IMR-90 (cell line): ENCODE data around the gene LIPE. TPM values are rescaled to one million over a fixed set of nuclear protein-coding genes. Genes with fewer than 3 reads are reported as not detected.

Experiments used
- ATAC-seq: fragments of 200-7000 bp; cut with Tn5 transposase; 2 replicates; pipeline ENCODE4 v1.9.1; 2020; ENCODE audit warnings: low read depth, mild to moderate bottlenecking, moderate library complexity
- BruUV-seq: library from RNA; stranded (reverse); fragments of 400-500 nt; replicated peaks from 2 replicates; lab custom pipeline; 2021; lab: Mats Ljungman, UMichigan
- CTCF ChIA-PET: fragments of 300-600 bp; formaldehyde crosslinking; extraction: SDS; loops from one replicate; lab custom pipeline; 2021; ENCODE audit warnings: antibody characterized with exemption; lab: Yijun Ruan, JAX
- POLR2A ChIA-PET: fragments of 300-600 bp; sonication (Branson Sonifier 250); formaldehyde crosslinking; loops from one replicate; lab custom pipeline; 2022; ENCODE audit warnings: antibody characterized with exemption; ENCODE audit not compliant: unreplicated experiment; lab: Charles Lee
- DNase-seq: peaks from one replicate; pipeline ENCODE4 v3.0.0; 2013
- H2AFZ ChIP-seq: replicated peaks from 2 replicates; pipeline ENCODE3; 2013; ENCODE audit warnings: low read length, mild to moderate bottlenecking; ENCODE audit not compliant: poor library complexity
- H2AK5ac ChIP-seq: 2 replicates; pipeline ENCODE4 v1.6.1; 2013; ENCODE audit warnings: low read depth, low read length, inconsistent platforms
- H2AK9ac ChIP-seq: replicated peaks from 2 replicates; pipeline ENCODE3; 2013; ENCODE audit warnings: mild to moderate bottlenecking, low read depth, low read length, moderate library complexity; ENCODE audit not compliant: poor library complexity
- H2BK120ac ChIP-seq: 2 replicates; pipeline ENCODE4 v1.6.1; 2013; ENCODE audit warnings: low read depth, low read length, inconsistent platforms
- H2BK15ac ChIP-seq: 3 replicates; pipeline ENCODE4 v1.6.1; 2013; ENCODE audit warnings: low read depth, low read length, inconsistent platforms
- H2BK20ac ChIP-seq: 2 replicates; pipeline ENCODE4 v1.6.1; 2013; ENCODE audit warnings: low read depth, mild to moderate bottlenecking, inconsistent platforms, low read length, moderate library complexity
- H2BK5ac ChIP-seq: 2 replicates; pipeline ENCODE4 v1.6.1; 2013; ENCODE audit warnings: mild to moderate bottlenecking, low read depth, low read length, inconsistent platforms; ENCODE audit not compliant: poor library complexity, severe bottlenecking
- H3K14ac ChIP-seq: replicated peaks from 2 replicates; pipeline ENCODE4 v1.6.1; 2013; ENCODE audit warnings: low read depth, low read length, inconsistent platforms
- H3K18ac ChIP-seq: 2 replicates; pipeline ENCODE4 v1.6.1; 2013; ENCODE audit warnings: low read depth, low read length, control low read depth
- H3K23ac ChIP-seq: 2 replicates; pipeline ENCODE4 v1.6.1; 2013; ENCODE audit warnings: low read depth, low read length, inconsistent platforms
- H3K27ac ChIP-seq: 2 replicates; pipeline ENCODE4 v1.5.1; 2013; ENCODE audit warnings: mild to moderate bottlenecking, control low read depth, low read length; ENCODE audit not compliant: insufficient read depth
- H3K27me3 ChIP-seq: 2 replicates; pipeline ENCODE4 v1.6.1; 2013; ENCODE audit warnings: low read length; ENCODE audit not compliant: control insufficient read depth, insufficient read depth
- H3K36me3 ChIP-seq: 2 replicates; pipeline ENCODE4 v1.6.1; 2013; ENCODE audit warnings: low read length, mixed read lengths; ENCODE audit not compliant: control insufficient read depth, insufficient read depth
- H3K4ac ChIP-seq: 2 replicates; pipeline ENCODE4 v1.6.1; 2013; ENCODE audit warnings: low read depth, low read length, inconsistent platforms
- H3K4me1 ChIP-seq: 2 replicates; pipeline ENCODE4 v1.6.1; 2013; ENCODE audit warnings: low read length, mixed read lengths; ENCODE audit not compliant: control insufficient read depth, insufficient read depth
- H3K4me2 ChIP-seq: 2 replicates; pipeline ENCODE4 v1.6.1; 2013; ENCODE audit warnings: low read depth, mild to moderate bottlenecking, control low read depth, low read length, moderate library complexity
- H3K4me3 ChIP-seq: 2 replicates; pipeline ENCODE4 v1.5.1; 2013; ENCODE audit warnings: low read depth, mild to moderate bottlenecking, control low read depth, low read length, moderate library complexity; ENCODE audit not compliant: insufficient read depth
- H3K56ac ChIP-seq: 2 replicates; pipeline ENCODE4 v1.6.1; 2013; ENCODE audit warnings: low read length, inconsistent platforms; ENCODE audit not compliant: insufficient read depth; ENCODE audit errors: extremely low read depth
- H3K79me1 ChIP-seq, 2 experiments: 2 replicates each; pipeline ENCODE4 v1.6.1; 2013; ENCODE audit warnings: low read length in 2 of 2, inconsistent platforms in 1 of 2, low read depth in 1 of 2
- H3K9ac ChIP-seq: 2 replicates; pipeline ENCODE4 v1.6.1; 2013; ENCODE audit warnings: low read depth, low read length, control low read depth
- H3K9me1 ChIP-seq: 2 replicates; pipeline ENCODE4 v1.6.1; 2013; ENCODE audit warnings: low read length, inconsistent platforms; ENCODE audit not compliant: insufficient read depth
- H3K9me3 ChIP-seq: 2 replicates; pipeline ENCODE4 v1.6.1; 2013; ENCODE audit warnings: low read length; ENCODE audit not compliant: control insufficient read depth, insufficient read depth
- H4K20me1 ChIP-seq: 2 replicates; pipeline ENCODE4 v1.6.1; 2013; ENCODE audit warnings: low read length, inconsistent platforms; ENCODE audit not compliant: insufficient read depth
- H4K5ac ChIP-seq: 2 replicates; pipeline ENCODE4 v1.6.1; 2013; ENCODE audit warnings: mild to moderate bottlenecking, low read depth, low read length, control low read depth
- H4K8ac ChIP-seq, 2 experiments: 2 replicates each; pipeline ENCODE4 v1.6.1; 2013; ENCODE audit warnings: low read depth in 2 of 2, low read length in 2 of 2, control low read depth in 1 of 2, inconsistent platforms in 1 of 2
- H4K91ac ChIP-seq: 2 replicates; pipeline ENCODE4 v1.6.1; 2013; ENCODE audit warnings: low read depth, low read length, inconsistent platforms; ENCODE audit not compliant: insufficient read depth
- BHLHE40 ChIP-seq: fragments of 150-350 bp; IDR thresholded peaks from 2 replicates; pipeline ENCODE4 v1.6.1; 2016; ENCODE audit warnings: mild to moderate bottlenecking, low read depth, low read length
- CEBPB ChIP-seq: IDR thresholded peaks from 2 replicates; pipeline ENCODE4 v1.6.1; 2012; ENCODE audit warnings: low read depth, low read length, improper control_type of control experiment
- CTCF ChIP-seq: conservative IDR thresholded peaks from 2 replicates; pipeline ENCODE4 v1.5.1; 2012; ENCODE audit warnings: mild to moderate bottlenecking, low read depth, low read length, improper control_type of control experiment
- MAFK ChIP-seq: IDR thresholded peaks from 2 replicates; pipeline ENCODE4 v1.6.1; 2012; ENCODE audit warnings: low read depth, low read length, improper control_type of control experiment
- MAZ ChIP-seq: IDR thresholded peaks from 2 replicates; pipeline ENCODE4 v1.6.1; 2012; ENCODE audit warnings: low read depth, mild to moderate bottlenecking, low read length, improper control_type of control experiment, moderate library complexity, borderline replicate concordance
- MXI1 ChIP-seq: IDR thresholded peaks from 2 replicates; pipeline ENCODE4 v1.6.1; 2012; ENCODE audit warnings: low read depth, mild to moderate bottlenecking, low read length, moderate library complexity, borderline replicate concordance
- POLR2A ChIP-seq: IDR thresholded peaks from 2 replicates; pipeline ENCODE4 v1.6.1; 2012; ENCODE audit warnings: mild to moderate bottlenecking, low read depth, low read length
- RAD21 ChIP-seq: IDR thresholded peaks from 2 replicates; pipeline ENCODE4 v1.6.1; 2012; ENCODE audit warnings: low read length, improper control_type of control experiment
- SMC3 ChIP-seq: fragments of 150-350 bp; IDR thresholded peaks from 2 replicates; pipeline ENCODE4 v1.6.1; 2016; ENCODE audit warnings: low read depth, mild to moderate bottlenecking, antibody characterized with exemption, low read length, moderate library complexity
- WGBS, 2 experiments: methylation state at CpG; one replicate each; pipeline versions ENCODE4 v1.1.5 to v1.1.7; 2013; ENCODE audit warnings: missing lambda C conversion rate in 2 of 2; ENCODE audit not compliant: insufficient read length in 1 of 2; ENCODE audit errors: extremely low coverage in 2 of 2; 5-methylcytosine and 5-hydroxymethylcytosine counted together
- dilution Hi-C: fragments of 300-500 bp; cut with HindIII; formaldehyde crosslinking; loops from one replicate; pipeline ENCODE4 v1.14.3; 2018; ENCODE audit warnings: low sequenced_read_pairs; ENCODE audit not compliant: unreplicated experiment
- in situ Hi-C: fragments of 300-500 bp; cut with MboI; formaldehyde crosslinking; loops from 3 replicates; pipeline ENCODE4 v1.14.3; 2019; ENCODE audit warnings: low sequenced_read_pairs, inconsistent platforms, mixed read lengths
- intact Hi-C: fragments of 100-400 bp; cut with micrococcal nuclease; formaldehyde crosslinking; loops from 2 replicates; pipeline ENCODE4 v1.10.0; 2022
- polyA plus RNA-seq, 3 experiments: library from polyadenylated mRNA; depleted of rRNA; stranded (reverse); fragments of >200 nt; gene quantifications; 2 replicates each; pipeline ENCODE4 v1.2.3, GENCODE V29; 2012; ENCODE audit warnings: low replicate concordance in 1 of 3
- total RNA-seq: library from RNA; depleted of rRNA; stranded (reverse); fragments of >200 nt; gene quantifications from 2 replicates; pipeline ENCODE4 v1.2.3, GENCODE V29; 2012
- TF ChIP-seq, protein P1 (sequence below): fragments of 150-350 bp; IDR thresholded peaks from 2 replicates; pipeline ENCODE4 v1.6.1; 2017; ENCODE audit warnings: mild to moderate bottlenecking, antibody characterized with exemption, low read length, low read depth

Gene LIPE
- total and polyA plus RNA-seq, 2 of the 4 experiments (the other 2 are of a cell fraction) = 1.1 to 5.4 TPM

DNA sequence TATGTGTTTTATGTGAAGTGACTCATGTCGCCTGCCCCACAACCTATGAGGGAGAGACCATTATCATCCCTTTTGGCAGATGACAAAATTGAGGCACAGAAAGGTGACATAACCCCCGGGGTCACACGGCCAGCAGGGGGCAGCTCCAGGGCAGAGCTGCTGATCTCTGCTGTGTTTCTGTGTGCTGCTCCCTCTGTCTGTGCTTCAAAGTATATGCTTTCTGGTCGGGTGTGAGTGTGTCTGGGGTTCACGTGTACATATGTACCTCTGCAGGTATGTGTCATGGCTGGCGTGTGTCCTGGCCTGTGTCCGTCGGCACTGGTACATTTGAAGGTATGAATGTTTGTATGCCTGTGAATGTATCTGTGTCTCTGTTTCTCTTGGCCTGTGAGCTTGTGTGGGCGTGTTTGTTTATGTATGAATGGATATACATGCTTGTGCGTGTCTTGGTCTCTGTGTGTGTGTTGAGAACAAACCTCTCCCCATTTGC, 7.1 kb downstream of the LIPE start:
- H3K18ac ChIP-seq = no peak overlapping the region
- H3K23ac ChIP-seq = no peak overlapping the region
- no peak overlapping the region for H3K4ac ChIP-seq
- H4K5ac ChIP-seq = no peak overlapping the region
- no TSS peak for BruUV-seq
- no peak overlapping the region for H3K4me3 ChIP-seq
- peak overlapping the region; percentile 73 for H2AFZ ChIP-seq
- no peaks in the 10 kb centered on the region for H3K27me3 ChIP-seq
- in situ Hi-C loops = no loop called here
- peaks cover 11% of the 10 kb centered on the region; the same call in 1 of the 2 replicates for H4K20me1 ChIP-seq
- H3K9me1 ChIP-seq = peaks cover 11% of the 10 kb centered on the region
- H3K4me1 ChIP-seq = peaks cover 9% of the 10 kb centered on the region
- H3K36me3 ChIP-seq = no peaks in the 10 kb centered on the region
- dilution Hi-C loops = no loop called here
- no peak overlapping the region for H3K9ac ChIP-seq
- H2BK5ac ChIP-seq = no peak overlapping the region
- no peak overlapping the region for H3K56ac ChIP-seq
- H2BK120ac ChIP-seq = no peak overlapping the region
- TF ChIP-seq RAD21 = peak; percentile 12; the same call in 1 of the 2 replicates
- no peak for TF ChIP-seq BHLHE40
- TF ChIP-seq CEBPB = no peak
- TF ChIP-seq MXI1 = peak; percentile 48; the same call in 1 of the 2 replicates
- peak; percentile 33; the same call in 1 of the 2 replicates for TF ChIP-seq MAZ
- no peak for TF ChIP-seq POLR2A
- no peak for TF ChIP-seq SMC3
- TF ChIP-seq MAFK = no peak
- TF ChIP-seq CTCF = peak; percentile 60
- TF ChIP-seq, protein P1, sequence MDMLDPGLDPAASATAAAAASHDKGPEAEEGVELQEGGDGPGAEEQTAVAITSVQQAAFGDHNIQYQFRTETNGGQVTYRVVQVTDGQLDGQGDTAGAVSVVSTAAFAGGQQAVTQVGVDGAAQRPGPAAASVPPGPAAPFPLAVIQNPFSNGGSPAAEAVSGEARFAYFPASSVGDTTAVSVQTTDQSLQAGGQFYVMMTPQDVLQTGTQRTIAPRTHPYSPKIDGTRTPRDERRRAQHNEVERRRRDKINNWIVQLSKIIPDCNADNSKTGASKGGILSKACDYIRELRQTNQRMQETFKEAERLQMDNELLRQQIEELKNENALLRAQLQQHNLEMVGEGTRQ = peak; percentile 18; the same call in 1 of the 2 replicates
- H3K4me2 ChIP-seq = peak overlapping the region; percentile 30
- no peak overlapping the region for H2AK5ac ChIP-seq
- H4K8ac ChIP-seq = no peak overlapping the region
- H2BK20ac ChIP-seq = no peak overlapping the region
- DNase-seq = peak; percentile 78
- no peak overlapping the region for H4K91ac ChIP-seq
- ATAC-seq = peak; percentile 11
- H3K27ac ChIP-seq = no peak overlapping the region
- H2AK9ac ChIP-seq = peak overlapping the region; percentile 73
- H3K14ac ChIP-seq = no peak overlapping the region
- no peak overlapping the region for H2BK15ac ChIP-seq
- WGBS, 2 experiments = 42% methylated on average over 5 of the region's 10 CpGs; no CpG with 5 or more reads in 1 of the 2 experiments
- CTCF ChIA-PET = interaction anchor here (0.6 to 1.1 kb wide), 3 partner anchors 14 to 20 kb away, joined by 3 to 8 read pairs (median 5); no protein-coding TSS in a partner anchor
- peaks cover 4 to 19% of the 10 kb centered on the region in 2 experiments; a peak in 2 of 4 replicates for H3K79me1 ChIP-seq
- POLR2A ChIA-PET = no interaction called here
- no peaks in the 10 kb centered on the region for H3K9me3 ChIP-seq
- intact Hi-C loops = no loop called here
